PC-3 (cell line): Measurements from ENCODE around the gene ZNF467. TPM values are rescaled to one million over a fixed set of nuclear protein-coding genes. Genes with fewer than 3 reads are reported as not detected.
A peak's percentile ranks its signal among the peaks of the same experiment; 100 is the strongest.

Source experiments
- ATAC-seq: fragments of 200-7000 bp; cut with Tn5 transposase; 2 replicates; pipeline ENCODE4 v1.9.1; 2020; ENCODE audit warnings: mild to moderate bottlenecking, moderate library complexity
- BruUV-seq: library from RNA; stranded (reverse); fragments of 400-500 nt; replicated peaks from 2 replicates; lab custom pipeline; 2021; lab: Mats Ljungman, UMichigan
- CTCF ChIA-PET: fragments of 300-600 bp; sonication (Branson Sonifier 250); formaldehyde crosslinking; loops from one replicate; lab custom pipeline; 2022; ENCODE audit warnings: antibody characterized with exemption; lab: Charles Lee
- POLR2A ChIA-PET: fragments of 300-600 bp; sonication (Branson Sonifier 250); formaldehyde crosslinking; loops from one replicate; lab custom pipeline; 2022; ENCODE audit warnings: antibody characterized with exemption; ENCODE audit not compliant: unreplicated experiment; lab: Charles Lee
- DNase-seq: peaks from one replicate; pipeline ENCODE4 v3.0.0-alpha.2; 2015
- H2AFZ ChIP-seq: fragments of 300-600 bp; sonication (generic); 2 replicates; pipeline ENCODE4 v1.6.0; 2016; ENCODE audit warnings: antibody characterized with exemption, low read length
- H3F3A ChIP-seq: fragments of 300-600 bp; sonication (generic); one replicate; pipeline ENCODE4 v1.6.0; 2017; ENCODE audit warnings: antibody characterized with exemption, low read length, control low read depth, mild to moderate bottlenecking; ENCODE audit not compliant: unreplicated experiment
- H3K27ac ChIP-seq: fragments of 300-600 bp; sonication (generic); 2 replicates; pipeline ENCODE4 v1.5.1; 2016; ENCODE audit warnings: mild to moderate bottlenecking, low read length
- H3K27me3 ChIP-seq: fragments of 300-600 bp; sonication (generic); 2 replicates; pipeline ENCODE4 v1.6.1; 2016; ENCODE audit warnings: low read length, mixed read lengths
- H3K36me3 ChIP-seq: fragments of 300-600 bp; sonication (generic); 2 replicates; pipeline ENCODE4 v1.6.1; 2016; ENCODE audit warnings: low read depth, mixed run types, low read length, mixed read lengths
- H3K4me1 ChIP-seq: fragments of 300-600 bp; sonication (generic); 2 replicates; pipeline ENCODE4 v1.5.1; 2016; ENCODE audit warnings: low read length; ENCODE audit not compliant: insufficient read depth
- H3K4me2 ChIP-seq: fragments of 300-600 bp; sonication (generic); 2 replicates; pipeline ENCODE4 v1.6.0; 2016; ENCODE audit warnings: low read length
- H3K4me3 ChIP-seq: fragments of 300-600 bp; sonication (generic); 2 replicates; pipeline ENCODE4 v1.5.1; 2016; ENCODE audit warnings: mild to moderate bottlenecking, low read length, mixed read lengths
- H3K79me2 ChIP-seq: fragments of 300-600 bp; sonication (generic); 2 replicates; pipeline ENCODE4 v1.6.1; 2017; ENCODE audit warnings: low read length, mixed read lengths
- H3K9ac ChIP-seq: fragments of 300-600 bp; sonication (generic); 2 replicates; pipeline ENCODE4 v1.6.0; 2016; ENCODE audit warnings: mild to moderate bottlenecking, low read length
- H3K9me2 ChIP-seq: fragments of 300-600 bp; sonication (generic); replicated peaks from 2 replicates; pipeline ENCODE4 v1.6.1; 2016; ENCODE audit warnings: mixed run types, low read length, mixed read lengths
- H3K9me3 ChIP-seq: fragments of 300-600 bp; sonication (generic); 2 replicates; pipeline ENCODE4 v1.6.1; 2016; ENCODE audit warnings: low read length, mixed read lengths
- H4K20me1 ChIP-seq: fragments of 300-600 bp; sonication (generic); 2 replicates; pipeline ENCODE4 v1.6.1; 2016; ENCODE audit warnings: low read length, mixed read lengths
- EZH2 ChIP-seq: fragments of 300-600 bp; sonication (generic); IDR thresholded peaks from one replicate; pipeline ENCODE4 v1.6.1; 2017; ENCODE audit warnings: antibody characterized with exemption, mild to moderate bottlenecking, low read length; ENCODE audit not compliant: unreplicated experiment
- EZH2phosphoT487 ChIP-seq: fragments of 300-600 bp; sonication (generic); IDR thresholded peaks from 2 replicates; pipeline ENCODE4 v1.6.1; 2018; ENCODE audit warnings: mild to moderate bottlenecking, antibody characterized with exemption, low read length, borderline replicate concordance
- intact Hi-C: fragments of 100-400 bp; cut with micrococcal nuclease; formaldehyde crosslinking; loops from 2 replicates; pipeline ENCODE4 v1.9.0; 2023
- total RNA-seq: library from RNA; depleted of rRNA; stranded (reverse); fragments of >200 nt; gene quantifications from 2 replicates; pipeline ENCODE4 v1.2.3, GENCODE V29; 2014
- TF ChIP-seq, protein P1 (sequence below): fragments of 300-600 bp; sonication (generic); conservative IDR thresholded peaks from 2 replicates; pipeline ENCODE4 v1.5.1; 2017; ENCODE audit warnings: antibody characterized with exemption, low read depth, mild to moderate bottlenecking, low read length

Gene ZNF467
- total RNA-seq, 1 experiment from 2014 or later: 6.3 TPM

- H3F3A ChIP-seq: no peaks in the 10 kb centered on the region
- no peak overlapping the region for H2AFZ ChIP-seq
- H3K4me2 ChIP-seq: no peak overlapping the region
- H4K20me1 ChIP-seq: no peaks in the 10 kb centered on the region
- POLR2A ChIA-PET: no interaction called here
- no peaks in the 10 kb centered on the region for H3K27me3 ChIP-seq
- no peaks in the 10 kb centered on the region for H3K9me2 ChIP-seq
- TF ChIP-seq, protein P1, sequence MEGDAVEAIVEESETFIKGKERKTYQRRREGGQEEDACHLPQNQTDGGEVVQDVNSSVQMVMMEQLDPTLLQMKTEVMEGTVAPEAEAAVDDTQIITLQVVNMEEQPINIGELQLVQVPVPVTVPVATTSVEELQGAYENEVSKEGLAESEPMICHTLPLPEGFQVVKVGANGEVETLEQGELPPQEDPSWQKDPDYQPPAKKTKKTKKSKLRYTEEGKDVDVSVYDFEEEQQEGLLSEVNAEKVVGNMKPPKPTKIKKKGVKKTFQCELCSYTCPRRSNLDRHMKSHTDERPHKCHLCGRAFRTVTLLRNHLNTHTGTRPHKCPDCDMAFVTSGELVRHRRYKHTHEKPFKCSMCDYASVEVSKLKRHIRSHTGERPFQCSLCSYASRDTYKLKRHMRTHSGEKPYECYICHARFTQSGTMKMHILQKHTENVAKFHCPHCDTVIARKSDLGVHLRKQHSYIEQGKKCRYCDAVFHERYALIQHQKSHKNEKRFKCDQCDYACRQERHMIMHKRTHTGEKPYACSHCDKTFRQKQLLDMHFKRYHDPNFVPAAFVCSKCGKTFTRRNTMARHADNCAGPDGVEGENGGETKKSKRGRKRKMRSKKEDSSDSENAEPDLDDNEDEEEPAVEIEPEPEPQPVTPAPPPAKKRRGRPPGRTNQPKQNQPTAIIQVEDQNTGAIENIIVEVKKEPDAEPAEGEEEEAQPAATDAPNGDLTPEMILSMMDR: no peak
- H3K9ac ChIP-seq: no peak overlapping the region
- intact Hi-C loops: loop anchor here (10.0 kb wide), 1 partner anchor 245 kb away; no protein-coding TSS in a partner anchor
- H3K4me1 ChIP-seq: no peaks in the 10 kb centered on the region
- DNase-seq: no peak
- CTCF ChIA-PET: no interaction called here
- no peak overlapping the region for H3K27ac ChIP-seq
- ATAC-seq: no peak
- H3K9me3 ChIP-seq: no peaks in the 10 kb centered on the region
- no peak overlapping the region for H3K4me3 ChIP-seq
- H3K36me3 ChIP-seq: no peaks in the 10 kb centered on the region
- BruUV-seq: no TSS peak
- no peaks in the 10 kb centered on the region for H3K79me2 ChIP-seq
Observed at GRCh38 chr7:149800169-149800555, 26.8 kb upstream of the ZNF467 start.

GRCh38 chr7:149799397-149800168 lies 26.2 kb upstream of the ZNF467 start:
- DNase-seq (peak; percentile 33), ATAC-seq (peak; percentile 33)
- Histone ChIP-seq H3K4me3 (no peak overlapping the region), H3K27me3 (no peaks in the 10 kb centered on the region), H3K4me1 (no peaks in the 10 kb centered on the region), H3K79me2 (no peaks in the 10 kb centered on the region), H3F3A (no peaks in the 10 kb centered on the region), H3K9me2 (no peaks in the 10 kb centered on the region), H3K9me3 (no peaks in the 10 kb centered on the region), H4K20me1 (no peaks in the 10 kb centered on the region), H2AFZ (no peak overlapping the region), H3K27ac (no peak overlapping the region), H3K4me2 (no peak overlapping the region), H3K9ac (no peak overlapping the region), H3K36me3 (no peaks in the 10 kb centered on the region)
- CTCF ChIA-PET: no interaction called here
- TF ChIP-seq EZH2phosphoT487 (no peak), EZH2 (no peak)
- TF ChIP-seq, protein P1: peak; percentile 63
- BruUV-seq: no TSS peak
- intact Hi-C loops: loop anchor here (10.0 kb wide), 1 partner anchor 245 kb away; no protein-coding TSS in a partner anchor
- POLR2A ChIA-PET: no interaction called here

GRCh38 chr7:149797771-149798170 lies 24.4 kb upstream of the ZNF467 start:
- no peaks in the 10 kb centered on the region for H3K36me3 ChIP-seq
- no peaks in the 10 kb centered on the region for H3F3A ChIP-seq
- H3K79me2 ChIP-seq: no peaks in the 10 kb centered on the region
- CTCF ChIA-PET: no interaction called here
- DNase-seq (no peak), ATAC-seq (no peak)
- POLR2A ChIA-PET: no interaction called here
- no peaks in the 10 kb centered on the region for H3K4me1 ChIP-seq
- no peaks in the 10 kb centered on the region for H3K9me2 ChIP-seq
- no peak overlapping the region for H3K9ac ChIP-seq
- no peaks in the 10 kb centered on the region for H3K27me3 ChIP-seq
- H3K9me3 ChIP-seq: no peaks in the 10 kb centered on the region
- H3K4me3 ChIP-seq: no peak overlapping the region
- intact Hi-C loops: no loop called here
- no peak overlapping the region for H3K4me2 ChIP-seq
- TF ChIP-seq, protein P1: no peak
- TF ChIP-seq EZH2 (no peak), EZH2phosphoT487 (no peak)
- no peak overlapping the region for H3K27ac ChIP-seq
- BruUV-seq: no TSS peak
- H4K20me1 ChIP-seq: no peaks in the 10 kb centered on the region
- no peak overlapping the region for H2AFZ ChIP-seq
